ENCODE results near the gene CAMK2N2.

DNA sequence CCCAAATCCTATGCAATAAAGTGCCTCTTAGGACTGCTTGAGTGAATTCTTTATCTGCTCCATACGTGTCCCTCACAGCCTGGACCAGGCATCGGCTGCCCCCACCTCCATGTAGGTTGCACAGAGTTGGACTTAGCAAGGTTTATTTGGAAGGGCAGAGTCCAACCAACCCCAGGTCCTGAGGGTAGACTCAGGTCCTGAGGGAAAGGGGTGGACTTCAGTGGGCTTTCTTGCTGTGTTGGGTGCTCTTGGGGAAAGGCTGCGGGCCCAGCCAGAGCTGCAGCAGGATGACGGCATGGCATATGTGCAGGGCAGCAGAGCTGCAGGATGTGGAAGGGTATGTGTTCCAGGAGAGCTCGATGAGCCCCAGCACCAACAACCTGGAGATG lies 19.1 kb downstream of the CAMK2N2 start:
- TF ChIP-seq, protein P1, sequence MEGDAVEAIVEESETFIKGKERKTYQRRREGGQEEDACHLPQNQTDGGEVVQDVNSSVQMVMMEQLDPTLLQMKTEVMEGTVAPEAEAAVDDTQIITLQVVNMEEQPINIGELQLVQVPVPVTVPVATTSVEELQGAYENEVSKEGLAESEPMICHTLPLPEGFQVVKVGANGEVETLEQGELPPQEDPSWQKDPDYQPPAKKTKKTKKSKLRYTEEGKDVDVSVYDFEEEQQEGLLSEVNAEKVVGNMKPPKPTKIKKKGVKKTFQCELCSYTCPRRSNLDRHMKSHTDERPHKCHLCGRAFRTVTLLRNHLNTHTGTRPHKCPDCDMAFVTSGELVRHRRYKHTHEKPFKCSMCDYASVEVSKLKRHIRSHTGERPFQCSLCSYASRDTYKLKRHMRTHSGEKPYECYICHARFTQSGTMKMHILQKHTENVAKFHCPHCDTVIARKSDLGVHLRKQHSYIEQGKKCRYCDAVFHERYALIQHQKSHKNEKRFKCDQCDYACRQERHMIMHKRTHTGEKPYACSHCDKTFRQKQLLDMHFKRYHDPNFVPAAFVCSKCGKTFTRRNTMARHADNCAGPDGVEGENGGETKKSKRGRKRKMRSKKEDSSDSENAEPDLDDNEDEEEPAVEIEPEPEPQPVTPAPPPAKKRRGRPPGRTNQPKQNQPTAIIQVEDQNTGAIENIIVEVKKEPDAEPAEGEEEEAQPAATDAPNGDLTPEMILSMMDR (IDR thresholded peaks at IDR 0.05), result no peak
- no peak for TF ChIP-seq POLR2A (IDR thresholded peaks at IDR 0.05)

All from right lobe of liver (tissue), 4 donors.